GM12892 (cell line): Measurements from ENCODE around the gene HIVEP3.

ENCODE experiments used
- DNase-seq: peaks from one replicate; pipeline ENCODE4 v3.0.0; 2011; ENCODE audit not compliant: insufficient read length
- FAIRE-seq: peaks from 2 replicates; lab custom pipeline; 2011; peaks lifted over from hg19 to GRCh38; lab: Jason Lieb, UNC
- POLR2A ChIP-seq: IDR thresholded peaks from 2 replicates; pipeline ENCODE4 v1.6.1; 2011; ENCODE audit warnings: low read depth, low read length, control low read depth
- POLR2AphosphoS5 ChIP-seq: IDR thresholded peaks from 2 replicates; pipeline ENCODE4 v1.6.1; 2011; ENCODE audit warnings: low read depth, low read length, control low read depth
- TAF1 ChIP-seq: IDR thresholded peaks from 2 replicates; pipeline ENCODE4 v1.6.1; 2011; ENCODE audit warnings: low read depth, mild to moderate bottlenecking, control low read depth, low read length, borderline replicate concordance

HIVEP3 gene

DNA sequence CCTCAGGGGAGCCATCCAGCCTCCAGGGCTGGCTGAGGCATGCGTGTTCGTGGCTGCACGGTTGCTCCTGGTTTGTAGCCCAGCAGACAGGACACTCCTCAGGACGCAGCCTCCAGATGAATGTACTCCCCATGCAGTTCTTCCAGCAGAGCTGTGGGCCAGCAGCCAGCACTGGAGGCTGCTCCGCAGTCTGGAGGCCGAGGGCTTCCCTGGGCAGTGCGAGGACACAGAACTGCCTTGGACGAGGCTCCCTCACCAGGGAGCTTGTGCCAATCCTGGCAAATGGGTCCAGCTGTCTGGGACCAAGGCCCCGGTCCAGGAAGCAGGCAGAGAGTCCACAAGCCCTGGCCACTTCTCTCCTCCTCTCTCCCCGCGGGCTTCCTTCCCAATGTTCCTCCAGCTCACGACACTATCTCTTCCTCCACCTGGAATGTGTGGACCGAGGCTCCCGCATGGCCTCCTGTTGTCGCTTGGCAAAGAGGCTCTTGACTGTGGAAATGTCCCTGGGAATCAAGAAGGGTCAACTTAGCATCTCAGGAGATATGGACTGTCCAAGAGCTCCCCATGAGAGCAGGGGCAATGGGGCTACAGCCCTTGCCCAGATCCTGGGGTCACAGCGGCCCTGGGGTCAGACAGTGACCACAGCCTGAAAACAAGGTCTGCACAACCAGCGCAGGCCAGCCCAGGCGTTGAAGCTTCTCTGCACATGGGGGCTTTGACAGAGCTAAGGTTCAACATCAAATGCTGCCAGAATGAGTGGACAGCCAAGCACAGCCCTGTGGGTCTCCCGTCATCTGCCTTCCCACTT is 439.5 kb downstream of the HIVEP3 start:
- FAIRE-seq (no peak), DNase-seq (no peak)
- TF ChIP-seq POLR2A (no peak), TAF1 (no peak), POLR2AphosphoS5 (no peak)

DNA sequence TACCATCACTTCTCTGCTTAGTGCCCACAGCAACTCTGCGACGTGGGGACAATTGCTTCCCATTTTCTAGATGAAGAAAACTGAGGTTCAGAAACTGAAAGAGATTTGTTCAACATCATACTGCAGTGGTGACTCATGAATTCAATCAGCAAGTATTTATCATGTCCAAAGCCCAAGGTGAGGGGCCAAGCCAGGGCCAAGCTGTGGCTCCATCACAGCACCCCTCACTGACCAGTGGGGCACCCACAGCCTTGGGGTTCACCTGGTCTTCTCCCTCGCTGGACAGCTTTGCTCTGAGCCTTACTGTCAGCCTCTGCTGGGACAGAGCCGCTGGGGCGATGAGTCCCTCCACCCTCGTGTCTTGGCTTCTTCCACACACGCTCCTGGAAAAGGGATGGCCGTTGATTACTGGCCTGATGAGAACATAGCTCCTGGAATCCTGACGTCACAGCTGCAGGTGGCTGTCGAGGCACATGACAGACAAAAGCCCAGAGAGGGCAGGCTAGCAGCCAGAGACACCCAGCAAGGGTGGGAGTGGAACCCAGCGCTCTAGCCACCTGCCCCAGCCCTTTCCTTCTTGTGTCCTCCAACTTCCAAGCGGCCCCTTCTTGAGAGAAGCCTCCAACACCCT is 440.5 kb downstream of the HIVEP3 start:
- no peak for DNase-seq
- FAIRE-seq = no peak
- TF ChIP-seq POLR2A (no peak), TAF1 (no peak), POLR2AphosphoS5 (no peak)

- DNase-seq (no peak), FAIRE-seq (no peak)
- no peak for TF ChIP-seq POLR2AphosphoS5
- TF ChIP-seq POLR2A = no peak
- no peak for TF ChIP-seq TAF1
Measured at GRCh38 chr1:41476807-41477361, 441.8 kb downstream of the HIVEP3 start.

GRCh38 chr1:41475859-41476567 is 442.7 kb downstream of the HIVEP3 start:
- FAIRE-seq = no peak
- DNase-seq = no peak
- TF ChIP-seq POLR2A (no peak), POLR2AphosphoS5 (no peak), TAF1 (no peak)

DNA sequence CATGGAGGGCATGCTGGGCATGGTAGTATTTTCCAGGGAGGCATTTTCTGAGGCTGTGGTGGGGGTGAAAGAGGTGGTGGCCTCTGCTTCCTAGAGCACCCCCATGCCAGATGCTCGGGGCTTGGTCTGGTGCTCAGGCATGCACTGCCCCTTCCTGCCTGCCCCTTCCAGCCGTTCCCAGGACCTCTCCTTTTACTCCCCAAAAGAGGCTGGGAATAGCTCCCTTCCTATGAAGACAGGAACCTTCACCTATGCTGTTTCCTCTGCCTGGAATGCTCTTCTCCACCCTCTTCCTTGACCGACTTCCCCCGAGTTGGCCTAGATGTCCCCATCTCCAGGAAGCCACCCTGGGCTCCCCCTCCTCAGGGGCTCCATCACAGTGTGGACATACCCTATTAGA is 443.4 kb downstream of the HIVEP3 start:
- TF ChIP-seq POLR2A = no peak
- no peak for TF ChIP-seq POLR2AphosphoS5
- no peak for TF ChIP-seq TAF1
- FAIRE-seq (no peak), DNase-seq (no peak)

- FAIRE-seq (no peak), DNase-seq (no peak)
- no peak for TF ChIP-seq POLR2A
- TF ChIP-seq TAF1 = no peak
- TF ChIP-seq POLR2AphosphoS5 = no peak
Measured at GRCh38 chr1:41474490-41475271, 444.0 kb downstream of the HIVEP3 start.

DNA sequence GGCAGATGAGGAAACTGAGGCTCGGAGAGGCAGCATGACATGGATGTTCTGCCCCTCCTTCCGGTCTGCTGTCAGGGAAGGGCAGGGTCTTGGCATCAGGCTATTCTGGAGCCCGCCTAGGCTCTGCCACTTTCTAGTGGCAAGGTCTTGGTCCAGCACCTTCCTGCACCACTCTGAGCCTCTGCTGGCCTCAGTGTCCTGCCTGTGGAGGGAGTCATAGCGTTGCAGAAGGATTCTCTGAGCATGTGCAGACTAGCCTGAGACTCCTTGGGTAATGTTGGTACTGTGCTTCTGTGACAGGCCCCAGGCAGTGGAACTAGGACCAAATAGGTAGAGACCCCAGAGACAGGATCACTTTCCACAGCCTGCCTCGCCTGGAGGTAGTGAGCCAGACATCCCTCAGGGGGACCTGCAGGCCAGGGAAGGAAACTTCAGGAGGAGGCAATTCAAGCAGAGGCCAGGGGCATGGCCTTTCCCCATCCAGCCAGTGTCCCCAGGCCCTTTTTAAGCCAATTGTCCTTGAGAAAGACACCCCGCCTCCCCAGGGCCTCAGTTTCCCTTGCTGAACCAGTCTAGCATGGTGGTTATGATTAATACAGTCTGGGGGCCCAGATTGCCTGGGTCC is 444.9 kb downstream of the HIVEP3 start:
- FAIRE-seq (no peak), DNase-seq (no peak)
- no peak for TF ChIP-seq POLR2A
- TF ChIP-seq POLR2AphosphoS5 = no peak
- no peak for TF ChIP-seq TAF1

- TF ChIP-seq POLR2A = no peak
- no peak for TF ChIP-seq POLR2AphosphoS5
- no peak for TF ChIP-seq TAF1
- no peak for FAIRE-seq
- no peak for DNase-seq
Measured at GRCh38 chr1:41471658-41472057, 447.1 kb downstream of the HIVEP3 start.

- no peak for FAIRE-seq
Measured at GRCh38 chr1:41469706-41470105, 449.0 kb downstream of the HIVEP3 start.

DNA sequence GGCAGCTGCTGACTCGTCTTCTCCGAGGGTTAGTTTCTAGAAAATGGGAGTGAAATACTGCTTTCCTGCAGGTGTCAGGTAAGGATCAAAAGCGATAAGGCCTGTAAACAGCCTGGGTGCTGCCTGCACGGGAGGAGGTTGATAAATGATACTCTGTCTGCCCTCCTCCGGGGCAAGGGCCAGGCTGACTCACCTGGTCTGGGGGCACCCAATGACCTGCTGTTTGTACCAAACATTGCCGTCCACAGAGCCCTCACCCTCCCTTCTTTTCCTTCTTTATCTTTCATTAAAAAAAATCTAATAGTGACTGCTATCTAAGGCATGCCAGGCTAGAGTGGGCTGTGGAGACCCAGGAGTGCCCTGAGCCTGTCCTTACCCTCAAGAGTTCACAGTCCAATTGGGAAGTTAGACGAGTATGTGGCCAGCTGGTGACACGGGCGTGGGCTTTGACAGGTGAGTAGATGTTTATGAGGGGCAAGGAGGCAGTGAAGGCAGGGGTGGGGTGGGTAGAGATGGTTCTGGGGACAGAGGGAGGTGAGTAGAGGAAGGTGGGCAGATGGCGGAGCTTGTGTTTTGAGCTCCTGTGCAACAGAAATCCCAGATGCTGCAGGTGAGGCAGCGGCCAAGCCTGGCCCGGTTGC is 450.5 kb downstream of the HIVEP3 start:
- TF ChIP-seq TAF1 (no peak), POLR2A (no peak), POLR2AphosphoS5 (no peak)
- FAIRE-seq = no peak
- no peak for DNase-seq

More at GRCh38 chr1:41469706-41470105, 449.0 kb downstream of the HIVEP3 start:
- DNase-seq = no peak
- TF ChIP-seq POLR2A (no peak), POLR2AphosphoS5 (no peak), TAF1 (no peak)
